Neural progenitor cell (in vitro differentiated cells): ENCODE measurements around the gene LUZP1. TPM values are rescaled to one million over a fixed set of nuclear protein-coding genes. Genes with fewer than 3 reads are reported as not detected.

Experiments used
- DNase-seq: peaks from one replicate; pipeline ENCODE4 v3.0.0-alpha.2; 2016; ENCODE audit warnings: low spot score
- H2AFZ ChIP-seq: fragments of 200-600 bp; sonication (generic); replicated peaks from 2 replicates; pipeline ENCODE4 v1.6.1; 2016; ENCODE audit warnings: antibody characterized with exemption
- H3F3A ChIP-seq: fragments of 200-600 bp; sonication (generic); 2 replicates; pipeline ENCODE4 v1.6.1; 2016; ENCODE audit warnings: antibody characterized with exemption, low read depth
- H3K27ac ChIP-seq: fragments of 200-600 bp; sonication (generic); 2 replicates; pipeline ENCODE4 v1.5.1; 2016; ENCODE audit warnings: mild to moderate bottlenecking
- H3K27me3 ChIP-seq: fragments of 200-600 bp; sonication (generic); 2 replicates; pipeline ENCODE4 v1.6.1; 2016; ENCODE audit warnings: mild to moderate bottlenecking, moderate library complexity
- H3K36me3 ChIP-seq: fragments of 200-600 bp; sonication (generic); 2 replicates; pipeline ENCODE4 v1.5.1; 2016
- H3K4me1 ChIP-seq: fragments of 200-600 bp; sonication (generic); 2 replicates; pipeline ENCODE4 v1.6.1; 2016; ENCODE audit warnings: mixed run types
- H3K4me2 ChIP-seq: fragments of 200-600 bp; sonication (generic); 2 replicates; pipeline ENCODE4 v1.6.1; 2016
- H3K4me3 ChIP-seq: fragments of 200-600 bp; sonication (generic); 2 replicates; pipeline ENCODE4 v1.5.1; 2016
- H3K79me2 ChIP-seq: fragments of 200-600 bp; sonication (generic); 2 replicates; pipeline ENCODE4 v1.6.1; 2016; ENCODE audit warnings: low read depth
- H3K9ac ChIP-seq: fragments of 200-600 bp; sonication (generic); 2 replicates; pipeline ENCODE4 v1.6.1; 2016
- H3K9me3 ChIP-seq: fragments of 200-600 bp; sonication (generic); 2 replicates; pipeline ENCODE4 v1.5.1; 2016; ENCODE audit warnings: low read depth
- H4K20me1 ChIP-seq: fragments of 200-600 bp; sonication (generic); 2 replicates; pipeline ENCODE4 v1.6.1; 2016; ENCODE audit warnings: low read depth
- H3K27ac Mint-ChIP-seq: 3 replicates; pipeline ENCODE4 v1.8.0; 2021; ENCODE audit warnings: mixed read lengths
- H3K27me3 Mint-ChIP-seq: 2 replicates; pipeline ENCODE4 v1.8.0; 2022; ENCODE audit warnings: low read depth, mild to moderate bottlenecking, inconsistent platforms, moderate library complexity, mixed read lengths; ENCODE audit not compliant: insufficient read depth
- H3K36me3 Mint-ChIP-seq: 3 replicates; pipeline ENCODE4 v1.8.0; 2021; ENCODE audit warnings: mixed read lengths
- H3K4me1 Mint-ChIP-seq: 3 replicates; pipeline ENCODE4 v1.8.0; 2021; ENCODE audit warnings: mixed read lengths
- H3K4me3 Mint-ChIP-seq: 3 replicates; pipeline ENCODE4 v1.8.0; 2021; ENCODE audit warnings: mild to moderate bottlenecking, moderate library complexity, mixed read lengths
- H3K9me3 Mint-ChIP-seq: 3 replicates; pipeline ENCODE4 v1.8.0; 2020; ENCODE audit warnings: mixed read lengths
- EZH2 ChIP-seq: fragments of 200-600 bp; sonication (generic); IDR thresholded peaks from 2 replicates; pipeline ENCODE4 v1.6.1; 2017; ENCODE audit warnings: antibody characterized with exemption, mild to moderate bottlenecking, moderate library complexity
- EZH2phosphoT487 ChIP-seq: fragments of 200-600 bp; sonication (generic); IDR thresholded peaks from 2 replicates; pipeline ENCODE4 v1.6.1; 2017; ENCODE audit warnings: antibody characterized with exemption
- total RNA-seq: library from RNA; depleted of rRNA; stranded (reverse); fragments of >200 nt; gene quantifications from 2 replicates; pipeline ENCODE4 v1.2.3, GENCODE V29; 2015; ENCODE audit warnings: low replicate concordance
- TF ChIP-seq, protein P1 (sequence below): fragments of 200-600 bp; sonication (generic); IDR thresholded peaks from 2 replicates; pipeline ENCODE4 v1.5.1; 2017; ENCODE audit warnings: antibody characterized with exemption, mild to moderate bottlenecking

LUZP1 gene
- total RNA-seq, 1 donor from 2014 or later: 39.1 TPM

- Mint-ChIP-seq H3K27ac (no peak overlapping the region), H3K4me1 (no peaks in the 10 kb centered on the region), H3K36me3 (peaks cover 36% of the 10 kb centered on the region), H3K4me3 (no peak overlapping the region), H3K27me3 (no peaks in the 10 kb centered on the region), H3K9me3 (no peaks in the 10 kb centered on the region)
- Histone ChIP-seq H2AFZ (no peak overlapping the region), H3K4me1 (no peaks in the 10 kb centered on the region), H4K20me1 (peaks cover 70% of the 10 kb centered on the region), H3K36me3 (peaks cover 47% of the 10 kb centered on the region), H3K9me3 (no peaks in the 10 kb centered on the region), H3K4me3 (no peak overlapping the region), H3K4me2 (no peak overlapping the region), H3K27ac (no peak overlapping the region), H3K27me3 (no peaks in the 10 kb centered on the region), H3K79me2 (peaks cover 64% of the 10 kb centered on the region), H3F3A (peaks cover 11% of the 10 kb centered on the region), H3K9ac (no peak overlapping the region)
- no peak for DNase-seq
- TF ChIP-seq EZH2 (no peak), EZH2phosphoT487 (no peak)
- TF ChIP-seq, protein P1, sequence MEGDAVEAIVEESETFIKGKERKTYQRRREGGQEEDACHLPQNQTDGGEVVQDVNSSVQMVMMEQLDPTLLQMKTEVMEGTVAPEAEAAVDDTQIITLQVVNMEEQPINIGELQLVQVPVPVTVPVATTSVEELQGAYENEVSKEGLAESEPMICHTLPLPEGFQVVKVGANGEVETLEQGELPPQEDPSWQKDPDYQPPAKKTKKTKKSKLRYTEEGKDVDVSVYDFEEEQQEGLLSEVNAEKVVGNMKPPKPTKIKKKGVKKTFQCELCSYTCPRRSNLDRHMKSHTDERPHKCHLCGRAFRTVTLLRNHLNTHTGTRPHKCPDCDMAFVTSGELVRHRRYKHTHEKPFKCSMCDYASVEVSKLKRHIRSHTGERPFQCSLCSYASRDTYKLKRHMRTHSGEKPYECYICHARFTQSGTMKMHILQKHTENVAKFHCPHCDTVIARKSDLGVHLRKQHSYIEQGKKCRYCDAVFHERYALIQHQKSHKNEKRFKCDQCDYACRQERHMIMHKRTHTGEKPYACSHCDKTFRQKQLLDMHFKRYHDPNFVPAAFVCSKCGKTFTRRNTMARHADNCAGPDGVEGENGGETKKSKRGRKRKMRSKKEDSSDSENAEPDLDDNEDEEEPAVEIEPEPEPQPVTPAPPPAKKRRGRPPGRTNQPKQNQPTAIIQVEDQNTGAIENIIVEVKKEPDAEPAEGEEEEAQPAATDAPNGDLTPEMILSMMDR: no peak
Measured at GRCh38 chr1:23057301-23057700, 111.4 kb downstream of the LUZP1 start.

DNA sequence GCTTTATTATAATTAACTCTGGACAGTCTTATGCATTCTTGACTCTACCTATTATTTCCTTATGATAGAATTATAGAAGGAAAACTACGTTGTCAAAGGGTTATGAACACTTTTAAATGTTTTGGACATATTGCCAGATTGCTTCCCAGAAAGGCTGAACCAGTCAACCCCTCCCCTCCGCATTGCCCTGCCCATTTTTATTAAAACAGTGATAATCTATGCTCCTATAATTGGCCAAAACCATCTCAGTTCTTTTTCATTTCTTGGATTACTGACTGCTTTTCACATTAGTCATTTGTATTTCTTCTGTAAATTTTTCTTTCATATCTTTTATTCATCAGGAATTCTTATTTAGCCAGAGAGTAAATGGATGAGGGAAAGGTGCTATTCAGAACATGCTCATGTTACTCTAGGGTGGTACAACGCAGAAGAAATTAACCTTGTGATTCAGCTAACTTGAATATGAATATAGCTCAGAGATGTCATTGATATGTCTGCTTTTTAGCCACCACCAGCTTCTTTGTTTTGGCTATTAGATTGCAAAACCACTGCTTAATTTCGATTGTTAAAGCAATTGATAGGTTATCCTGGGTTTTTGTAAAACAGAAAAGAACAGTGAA lies 117.3 kb downstream of the LUZP1 start:
- no peak overlapping the region for H3K9ac ChIP-seq
- H4K20me1 ChIP-seq: peaks cover 92% of the 10 kb centered on the region
- H2AFZ ChIP-seq: no peak overlapping the region
- no peak overlapping the region for H3K4me2 ChIP-seq
- H3K79me2 ChIP-seq: peaks cover 99% of the 10 kb centered on the region
- H3K36me3 ChIP-seq: peaks cover 21% of the 10 kb centered on the region
- Mint-ChIP-seq H3K27me3 (peaks cover 2% of the 10 kb centered on the region), H3K9me3 (no peaks in the 10 kb centered on the region), H3K27ac (no peak overlapping the region), H3K4me1 (peaks cover 2% of the 10 kb centered on the region), H3K36me3 (peaks cover 29% of the 10 kb centered on the region), H3K4me3 (no peak overlapping the region)
- H3K4me3 ChIP-seq: no peak overlapping the region
- H3K9me3 ChIP-seq: no peaks in the 10 kb centered on the region
- no peaks in the 10 kb centered on the region for H3K4me1 ChIP-seq
- H3K27me3 ChIP-seq: no peaks in the 10 kb centered on the region
- peaks cover 17% of the 10 kb centered on the region for H3F3A ChIP-seq
- H3K27ac ChIP-seq: no peak overlapping the region
- TF ChIP-seq EZH2 (no peak), EZH2phosphoT487 (no peak)
- TF ChIP-seq, protein P1: no peak
- DNase-seq: no peak

DNA sequence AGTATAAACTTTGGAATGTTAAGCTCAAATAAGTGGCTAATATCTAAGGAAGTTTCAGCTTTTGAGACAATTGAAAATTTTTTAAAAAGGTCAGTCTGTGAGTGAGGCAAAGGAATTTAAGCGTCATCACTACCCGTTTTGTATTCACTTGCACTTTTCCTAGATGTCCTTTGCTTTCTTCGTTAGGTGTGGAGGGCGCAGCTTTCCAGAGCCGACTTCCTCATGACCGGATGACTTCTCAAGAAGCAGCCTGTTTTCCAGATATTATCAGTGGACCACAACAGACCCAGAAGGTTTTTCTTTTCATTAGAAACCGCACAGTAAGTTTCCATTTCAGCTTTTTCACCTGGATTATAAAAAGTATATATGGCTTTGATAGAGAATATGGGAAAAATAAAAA lies 118.5 kb downstream of the LUZP1 start:
- DNase-seq: no peak
- H3K36me3 Mint-ChIP-seq: peaks cover 34% of the 10 kb centered on the region
- H3K9me3 Mint-ChIP-seq: no peaks in the 10 kb centered on the region
- no peaks in the 10 kb centered on the region for H3K9me3 ChIP-seq
- peaks cover 96% of the 10 kb centered on the region for H4K20me1 ChIP-seq
- H3K4me1 Mint-ChIP-seq: peaks cover 2% of the 10 kb centered on the region
- H3K27me3 Mint-ChIP-seq: peaks cover 2% of the 10 kb centered on the region
- H3K79me2 ChIP-seq: peaks cover 99% of the 10 kb centered on the region
- H3K4me3 Mint-ChIP-seq: no peak overlapping the region
- no peak overlapping the region for H3K4me2 ChIP-seq
- no peak overlapping the region for H3K27ac ChIP-seq
- peaks cover 7% of the 10 kb centered on the region for H3F3A ChIP-seq
- H3K4me1 ChIP-seq: no peaks in the 10 kb centered on the region
- peaks cover 9% of the 10 kb centered on the region for H3K36me3 ChIP-seq
- TF ChIP-seq EZH2phosphoT487 (no peak), EZH2 (no peak)
- TF ChIP-seq, protein P1: no peak
- H2AFZ ChIP-seq: no peak overlapping the region
- no peaks in the 10 kb centered on the region for H3K27me3 ChIP-seq
- H3K27ac Mint-ChIP-seq: no peak overlapping the region
- H3K9ac ChIP-seq: no peak overlapping the region
- H3K4me3 ChIP-seq: no peak overlapping the region
